ENCODE results near the gene PLA2G4D.

GRCh38 chr15:42101861-42102260 lies 7.5 kb upstream of the PLA2G4D start:
- TF ChIP-seq CTCF (IDR thresholded peaks at IDR 0.05; ENCODE audit: low read depth, low read length) (no peak), MAX (IDR thresholded peaks at IDR 0.05; ENCODE audit: low read depth, low read length) (no peak), POLR2A (IDR thresholded peaks at IDR 0.05; ENCODE audit: extremely low read depth, insufficient read length) (no peak), MYC (IDR thresholded peaks at IDR 0.05; ENCODE audit: low read depth, low read length) (no peak)
